Measurements from ENCODE around the gene TMEM120B. TPM values are rescaled to one million over a fixed set of nuclear protein-coding genes. Genes with fewer than 3 reads are reported as not detected.

The TMEM120B gene
- total and polyA plus RNA-seq, 2 of the 13 experiments (the other 11 are each of a cell fraction or from before 2014, with no cell fraction given): 7.1 to 12.9 TPM

DNA sequence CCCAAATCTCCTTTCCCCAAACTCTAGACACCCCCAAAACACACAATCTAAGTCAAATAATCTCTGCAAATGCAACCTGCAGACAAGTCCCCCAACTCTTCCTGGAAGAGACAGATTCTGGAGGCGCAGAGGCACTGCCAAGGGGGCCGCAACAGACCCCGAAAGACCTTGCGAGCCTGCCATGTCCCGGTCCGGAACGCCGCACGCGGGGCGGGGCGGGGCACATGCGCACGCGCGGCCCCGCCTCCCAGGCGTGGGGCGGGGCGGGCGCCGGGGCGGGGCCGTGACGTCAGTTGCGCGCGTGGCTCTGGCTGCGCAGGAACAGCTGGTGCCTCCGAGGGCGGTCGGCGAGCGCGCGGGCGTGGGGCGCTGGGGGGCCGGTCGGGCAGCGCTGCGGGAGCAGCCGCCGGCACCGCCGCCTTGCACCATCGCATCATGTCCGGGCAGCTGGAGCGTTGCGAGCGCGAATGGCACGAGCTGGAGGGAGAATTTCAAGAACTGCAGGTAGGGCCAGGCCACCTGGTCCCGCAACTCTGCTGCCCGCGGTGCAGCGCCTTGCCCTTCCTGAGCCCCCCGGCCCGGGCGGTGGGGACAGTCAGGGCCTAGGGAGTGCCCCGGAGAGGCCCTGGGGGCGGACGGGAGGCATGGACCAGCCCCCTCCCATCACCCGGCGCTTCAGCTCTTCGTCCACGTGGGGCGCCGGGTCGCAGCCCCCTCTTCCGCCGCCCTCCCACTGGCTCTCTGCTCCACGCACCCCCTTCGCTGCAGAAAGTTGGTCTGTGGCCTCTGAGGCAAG lies at the start of gene TMEM120B (continued):
- TF ChIP-seq ISX (CRISPR knock-in tag; conservative IDR thresholded peaks at IDR 0.05): no peak
- TF ChIP-seq XBP1 (CRISPR knock-in tag; IDR thresholded peaks at IDR 0.05): no peak
- no peak for TF ChIP-seq ZC3H13 (CRISPR knock-in tag; IDR thresholded peaks at IDR 0.05)
- TF ChIP-seq HMG20B (CRISPR knock-in tag; conservative IDR thresholded peaks at IDR 0.05): no peak
- TF ChIP-seq ZNF747 (CRISPR knock-in tag; IDR thresholded peaks at IDR 0.05; ENCODE audit: borderline replicate concordance): no peak
- no peak for TF ChIP-seq AGO1 (IDR thresholded peaks at IDR 0.05; ENCODE audit: low read depth, low read length, poor library complexity, severe bottlenecking)
- no peak for TF ChIP-seq FOXO1 (CRISPR knock-in tag; IDR thresholded peaks at IDR 0.05)
- TF ChIP-seq, protein P1, sequence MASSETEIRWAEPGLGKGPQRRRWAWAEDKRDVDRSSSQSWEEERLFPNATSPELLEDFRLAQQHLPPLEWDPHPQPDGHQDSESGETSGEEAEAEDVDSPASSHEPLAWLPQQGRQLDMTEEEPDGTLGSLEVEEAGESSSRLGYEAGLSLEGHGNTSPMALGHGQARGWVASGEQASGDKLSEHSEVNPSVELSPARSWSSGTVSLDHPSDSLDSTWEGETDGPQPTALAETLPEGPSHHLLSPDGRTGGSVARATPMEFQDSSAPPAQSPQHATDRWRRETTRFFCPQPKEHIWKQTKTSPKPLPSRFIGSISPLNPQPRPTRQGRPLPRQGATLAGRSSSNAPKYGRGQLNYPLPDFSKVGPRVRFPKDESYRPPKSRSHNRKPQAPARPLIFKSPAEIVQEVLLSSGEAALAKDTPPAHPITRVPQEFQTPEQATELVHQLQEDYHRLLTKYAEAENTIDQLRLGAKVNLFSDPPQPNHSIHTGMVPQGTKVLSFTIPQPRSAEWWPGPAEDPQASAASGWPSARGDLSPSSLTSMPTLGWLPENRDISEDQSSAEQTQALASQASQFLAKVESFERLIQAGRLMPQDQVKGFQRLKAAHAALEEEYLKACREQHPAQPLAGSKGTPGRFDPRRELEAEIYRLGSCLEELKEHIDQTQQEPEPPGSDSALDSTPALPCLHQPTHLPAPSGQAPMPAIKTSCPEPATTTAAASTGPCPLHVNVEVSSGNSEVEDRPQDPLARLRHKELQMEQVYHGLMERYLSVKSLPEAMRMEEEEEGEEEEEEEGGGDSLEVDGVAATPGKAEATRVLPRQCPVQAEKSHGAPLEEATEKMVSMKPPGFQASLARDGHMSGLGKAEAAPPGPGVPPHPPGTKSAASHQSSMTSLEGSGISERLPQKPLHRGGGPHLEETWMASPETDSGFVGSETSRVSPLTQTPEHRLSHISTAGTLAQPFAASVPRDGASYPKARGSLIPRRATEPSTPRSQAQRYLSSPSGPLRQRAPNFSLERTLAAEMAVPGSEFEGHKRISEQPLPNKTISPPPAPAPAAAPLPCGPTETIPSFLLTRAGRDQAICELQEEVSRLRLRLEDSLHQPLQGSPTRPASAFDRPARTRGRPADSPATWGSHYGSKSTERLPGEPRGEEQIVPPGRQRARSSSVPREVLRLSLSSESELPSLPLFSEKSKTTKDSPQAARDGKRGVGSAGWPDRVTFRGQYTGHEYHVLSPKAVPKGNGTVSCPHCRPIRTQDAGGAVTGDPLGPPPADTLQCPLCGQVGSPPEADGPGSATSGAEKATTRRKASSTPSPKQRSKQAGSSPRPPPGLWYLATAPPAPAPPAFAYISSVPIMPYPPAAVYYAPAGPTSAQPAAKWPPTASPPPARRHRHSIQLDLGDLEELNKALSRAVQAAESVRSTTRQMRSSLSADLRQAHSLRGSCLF (CRISPR knock-in tag; IDR thresholded peaks at IDR 0.05; ENCODE audit: borderline replicate concordance): no peak
- TF ChIP-seq, protein P2, sequence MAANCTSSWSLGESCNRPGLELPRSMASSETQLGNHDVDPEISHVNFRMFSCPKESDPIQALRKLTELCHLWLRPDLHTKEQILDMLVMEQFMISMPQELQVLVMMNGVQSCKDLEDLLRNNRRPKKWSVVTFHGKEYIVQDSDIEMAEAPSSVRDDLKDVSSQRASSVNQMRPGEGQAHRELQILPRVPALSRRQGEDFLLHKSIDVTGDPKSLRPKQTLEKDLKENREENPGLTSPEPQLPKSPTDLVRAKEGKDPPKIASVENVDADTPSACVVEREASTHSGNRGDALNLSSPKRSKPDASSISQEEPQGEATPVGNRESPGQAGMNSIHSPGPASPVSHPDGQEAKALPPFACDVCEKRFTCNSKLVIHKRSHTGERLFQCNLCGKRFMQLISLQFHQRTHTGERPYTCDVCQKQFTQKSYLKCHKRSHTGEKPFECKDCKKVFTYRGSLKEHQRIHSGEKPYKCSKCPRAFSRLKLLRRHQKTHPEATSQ (CRISPR knock-in tag; IDR thresholded peaks at IDR 0.05; ENCODE audit: borderline replicate concordance): no peak
- TF ChIP-seq HNF4A (CRISPR knock-in tag; IDR thresholded peaks at IDR 0.05): no peak
- peak; percentile 52; the same call in 1 of the 2 replicates for TF ChIP-seq MYC (CRISPR knock-in tag; IDR thresholded peaks at IDR 0.05; ENCODE audit: borderline replicate concordance)
- no peak for TF ChIP-seq MTA1 (CRISPR knock-in tag; IDR thresholded peaks at IDR 0.05; ENCODE audit: borderline replicate concordance)
- TF ChIP-seq TAF1 (CRISPR knock-in tag; IDR thresholded peaks at IDR 0.05): peak; percentile 49; the same call in 1 of the 2 replicates
- TF ChIP-seq SRSF9 (IDR thresholded peaks at IDR 0.05; ENCODE audit: borderline replicate concordance, insufficient read depth, low read depth, low read length, poor library complexity, severe bottlenecking): no peak
- TF ChIP-seq SYNCRIP (IDR thresholded peaks at IDR 0.05; ENCODE audit: insufficient read depth, low read depth, low read length): no peak
- TF ChIP-seq ZNF501 (CRISPR knock-in tag; IDR thresholded peaks at IDR 0.05): 0 out of 2 replicates have a peak, but pooled peaks have one; percentile 15
- peak; percentile 12; the same call in 1 of the 2 replicates for TF ChIP-seq SPEN (CRISPR knock-in tag; IDR thresholded peaks at IDR 0.05; ENCODE audit: low read depth)
